Panc1 (cell line): ENCODE measurements around the gene CDKN2B-AS1. TPM values are rescaled to one million over a fixed set of nuclear protein-coding genes. Genes with fewer than 3 reads are reported as not detected.

Experiments
- ATAC-seq: fragments of 200-7000 bp; cut with Tn5 transposase; 2 replicates; pipeline ENCODE4 v1.9.1; 2020; ENCODE audit warnings: mild to moderate bottlenecking, moderate library complexity
- BruUV-seq: library from RNA; stranded (reverse); fragments of 400-500 nt; replicated peaks from 2 replicates; lab custom pipeline; 2021; lab: Mats Ljungman, UMichigan
- CTCF ChIA-PET: fragments of 300-600 bp; sonication (Branson Sonifier 250); formaldehyde crosslinking; loops from one replicate; lab custom pipeline; 2022; ENCODE audit warnings: antibody characterized with exemption; lab: Charles Lee
- POLR2A ChIA-PET: fragments of 300-600 bp; sonication (Branson Sonifier 250); formaldehyde crosslinking; loops from one replicate; lab custom pipeline; 2022; ENCODE audit warnings: antibody characterized with exemption; lab: Charles Lee
- DNase-seq: peaks from one replicate; pipeline ENCODE4 v3.0.0-alpha.2; 2010; ENCODE audit warnings: low read depth, low spot score
- H3K27ac ChIP-seq: 2 replicates; pipeline ENCODE4 v1.5.1; 2011; ENCODE audit warnings: mild to moderate bottlenecking, low read length, inconsistent platforms
- H3K27me3 ChIP-seq: fragments of 200-500 bp; sonication (Bioruptor generic); 2 replicates; pipeline ENCODE4 v1.6.0; 2014; ENCODE audit warnings: low read length, inconsistent platforms; ENCODE audit not compliant: control insufficient read depth, insufficient read depth
- H3K36me3 ChIP-seq: fragments of 200-500 bp; sonication (Bioruptor generic); 2 replicates; pipeline ENCODE4 v1.5.1; 2014; ENCODE audit warnings: inconsistent platforms, mild to moderate bottlenecking, low read length, moderate library complexity; ENCODE audit not compliant: control insufficient read depth, insufficient read depth
- H3K4me1 ChIP-seq: 2 replicates; pipeline ENCODE4 v1.5.1; 2011; ENCODE audit warnings: inconsistent platforms, mild to moderate bottlenecking, low read length, moderate library complexity; ENCODE audit not compliant: control insufficient read depth, insufficient read depth
- H3K4me3 ChIP-seq, 2 experiments: 2 replicates each; pipeline ENCODE4 v1.5.1; 2011 to 2012; ENCODE audit warnings: low read depth in 2 of 2, low read length in 2 of 2, mild to moderate bottlenecking in 2 of 2, inconsistent platforms in 1 of 2, moderate library complexity in 1 of 2
- H3K9me3 ChIP-seq: fragments of 200-500 bp; sonication (Bioruptor generic); 2 replicates; pipeline ENCODE4 v1.5.1; 2014; ENCODE audit warnings: low read depth, mild to moderate bottlenecking, inconsistent platforms, low read length, moderate library complexity; ENCODE audit not compliant: control insufficient read depth, insufficient read depth
- POLR2AphosphoS5 ChIP-seq: IDR thresholded peaks from 2 replicates; pipeline ENCODE4 v1.6.1; 2012; ENCODE audit warnings: mild to moderate bottlenecking, low read depth, low read length, moderate library complexity
- SIN3A ChIP-seq: IDR thresholded peaks from 2 replicates; pipeline ENCODE4 v1.6.1; 2012; ENCODE audit warnings: low read depth, mild to moderate bottlenecking, low read length, moderate library complexity, borderline replicate concordance; ENCODE audit not compliant: insufficient read depth
- TCF7L2 ChIP-seq: IDR thresholded peaks from 2 replicates; pipeline ENCODE4 v1.6.1; 2011; ENCODE audit warnings: mild to moderate bottlenecking, low read depth, low read length, inconsistent platforms
- in situ Hi-C: cut with HindIII; loops from 2 replicates; pipeline ENCODE4 v1.10.0; 2016; ENCODE audit warnings: low sequenced_read_pairs, low pct_unique_long_range_greater_than_20kb
- intact Hi-C: fragments of 100-400 bp; cut with micrococcal nuclease; formaldehyde crosslinking; loops from one replicate; pipeline ENCODE4 v1.10.0; 2022; ENCODE audit not compliant: unreplicated experiment
- total RNA-seq: library from RNA; stranded (reverse); gene quantifications from one replicate; pipeline ENCODE4 v1.2.1, GENCODE V29; 2021; ENCODE audit not compliant: unreplicated experiment
- TF ChIP-seq, protein P1 (sequence below), 2 experiments: IDR thresholded peaks; 2 replicates each; pipeline ENCODE4 v1.6.1; 2011 to 2012; ENCODE audit warnings: low read depth in 2 of 2, control low read depth in 1 of 2, low read length in 1 of 2, mild to moderate bottlenecking in 1 of 2, moderate library complexity in 1 of 2; ENCODE audit not compliant: insufficient read depth in 1 of 2
- TF ChIP-seq, protein P2 (sequence below): fragments of 450-650 bp; IDR thresholded peaks from 2 replicates; pipeline ENCODE4 v1.5.1; 2017; ENCODE audit warnings: mild to moderate bottlenecking

The CDKN2B-AS1 gene
- total RNA-seq, 1 experiment from 2014 or later: not detected

DNA sequence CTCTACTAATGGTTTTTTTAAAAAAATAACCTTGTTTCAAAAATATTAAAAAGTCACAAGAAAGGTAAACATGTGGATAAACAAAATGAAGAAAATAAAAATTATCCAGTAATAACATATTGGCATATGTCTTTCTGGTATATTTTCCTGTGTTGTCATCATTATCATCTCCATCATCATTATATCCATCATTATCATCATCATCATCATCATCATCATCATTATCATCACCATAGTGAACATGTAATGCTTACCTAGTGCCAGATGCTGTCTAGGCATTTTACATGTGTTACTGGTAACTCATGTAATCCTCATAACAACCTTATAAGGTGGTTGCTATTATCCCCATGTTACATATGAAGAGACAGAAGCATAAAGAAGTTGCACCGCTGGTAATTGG is 126.0 kb downstream of the CDKN2B-AS1 start:
- ATAC-seq (no peak), DNase-seq (no peak)
- BruUV-seq: no TSS peak
- no peaks in the 10 kb centered on the region for H3K27me3 ChIP-seq
- in situ Hi-C loops: no loop called here
- no peaks in the 10 kb centered on the region for H3K4me1 ChIP-seq
- H3K4me3 ChIP-seq: no peak overlapping the region
- TF ChIP-seq, protein P1, sequence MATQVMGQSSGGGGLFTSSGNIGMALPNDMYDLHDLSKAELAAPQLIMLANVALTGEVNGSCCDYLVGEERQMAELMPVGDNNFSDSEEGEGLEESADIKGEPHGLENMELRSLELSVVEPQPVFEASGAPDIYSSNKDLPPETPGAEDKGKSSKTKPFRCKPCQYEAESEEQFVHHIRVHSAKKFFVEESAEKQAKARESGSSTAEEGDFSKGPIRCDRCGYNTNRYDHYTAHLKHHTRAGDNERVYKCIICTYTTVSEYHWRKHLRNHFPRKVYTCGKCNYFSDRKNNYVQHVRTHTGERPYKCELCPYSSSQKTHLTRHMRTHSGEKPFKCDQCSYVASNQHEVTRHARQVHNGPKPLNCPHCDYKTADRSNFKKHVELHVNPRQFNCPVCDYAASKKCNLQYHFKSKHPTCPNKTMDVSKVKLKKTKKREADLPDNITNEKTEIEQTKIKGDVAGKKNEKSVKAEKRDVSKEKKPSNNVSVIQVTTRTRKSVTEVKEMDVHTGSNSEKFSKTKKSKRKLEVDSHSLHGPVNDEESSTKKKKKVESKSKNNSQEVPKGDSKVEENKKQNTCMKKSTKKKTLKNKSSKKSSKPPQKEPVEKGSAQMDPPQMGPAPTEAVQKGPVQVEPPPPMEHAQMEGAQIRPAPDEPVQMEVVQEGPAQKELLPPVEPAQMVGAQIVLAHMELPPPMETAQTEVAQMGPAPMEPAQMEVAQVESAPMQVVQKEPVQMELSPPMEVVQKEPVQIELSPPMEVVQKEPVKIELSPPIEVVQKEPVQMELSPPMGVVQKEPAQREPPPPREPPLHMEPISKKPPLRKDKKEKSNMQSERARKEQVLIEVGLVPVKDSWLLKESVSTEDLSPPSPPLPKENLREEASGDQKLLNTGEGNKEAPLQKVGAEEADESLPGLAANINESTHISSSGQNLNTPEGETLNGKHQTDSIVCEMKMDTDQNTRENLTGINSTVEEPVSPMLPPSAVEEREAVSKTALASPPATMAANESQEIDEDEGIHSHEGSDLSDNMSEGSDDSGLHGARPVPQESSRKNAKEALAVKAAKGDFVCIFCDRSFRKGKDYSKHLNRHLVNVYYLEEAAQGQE (IDR thresholded peaks at IDR 0.05; ENCODE audit: insufficient read depth in 1 of 2, low read depth in 2 of 2, low read length in 1 of 2): no peak
- TF ChIP-seq, protein P2, sequence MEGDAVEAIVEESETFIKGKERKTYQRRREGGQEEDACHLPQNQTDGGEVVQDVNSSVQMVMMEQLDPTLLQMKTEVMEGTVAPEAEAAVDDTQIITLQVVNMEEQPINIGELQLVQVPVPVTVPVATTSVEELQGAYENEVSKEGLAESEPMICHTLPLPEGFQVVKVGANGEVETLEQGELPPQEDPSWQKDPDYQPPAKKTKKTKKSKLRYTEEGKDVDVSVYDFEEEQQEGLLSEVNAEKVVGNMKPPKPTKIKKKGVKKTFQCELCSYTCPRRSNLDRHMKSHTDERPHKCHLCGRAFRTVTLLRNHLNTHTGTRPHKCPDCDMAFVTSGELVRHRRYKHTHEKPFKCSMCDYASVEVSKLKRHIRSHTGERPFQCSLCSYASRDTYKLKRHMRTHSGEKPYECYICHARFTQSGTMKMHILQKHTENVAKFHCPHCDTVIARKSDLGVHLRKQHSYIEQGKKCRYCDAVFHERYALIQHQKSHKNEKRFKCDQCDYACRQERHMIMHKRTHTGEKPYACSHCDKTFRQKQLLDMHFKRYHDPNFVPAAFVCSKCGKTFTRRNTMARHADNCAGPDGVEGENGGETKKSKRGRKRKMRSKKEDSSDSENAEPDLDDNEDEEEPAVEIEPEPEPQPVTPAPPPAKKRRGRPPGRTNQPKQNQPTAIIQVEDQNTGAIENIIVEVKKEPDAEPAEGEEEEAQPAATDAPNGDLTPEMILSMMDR: no peak
- TF ChIP-seq SIN3A (no peak), TCF7L2 (no peak), POLR2AphosphoS5 (no peak)
- no peak overlapping the region for H3K27ac ChIP-seq
- ChIA-PET POLR2A (no interaction called here), CTCF (no interaction called here)
- H3K36me3 ChIP-seq: no peaks in the 10 kb centered on the region
- intact Hi-C loops: no loop called here
- H3K9me3 ChIP-seq: no peaks in the 10 kb centered on the region

DNA sequence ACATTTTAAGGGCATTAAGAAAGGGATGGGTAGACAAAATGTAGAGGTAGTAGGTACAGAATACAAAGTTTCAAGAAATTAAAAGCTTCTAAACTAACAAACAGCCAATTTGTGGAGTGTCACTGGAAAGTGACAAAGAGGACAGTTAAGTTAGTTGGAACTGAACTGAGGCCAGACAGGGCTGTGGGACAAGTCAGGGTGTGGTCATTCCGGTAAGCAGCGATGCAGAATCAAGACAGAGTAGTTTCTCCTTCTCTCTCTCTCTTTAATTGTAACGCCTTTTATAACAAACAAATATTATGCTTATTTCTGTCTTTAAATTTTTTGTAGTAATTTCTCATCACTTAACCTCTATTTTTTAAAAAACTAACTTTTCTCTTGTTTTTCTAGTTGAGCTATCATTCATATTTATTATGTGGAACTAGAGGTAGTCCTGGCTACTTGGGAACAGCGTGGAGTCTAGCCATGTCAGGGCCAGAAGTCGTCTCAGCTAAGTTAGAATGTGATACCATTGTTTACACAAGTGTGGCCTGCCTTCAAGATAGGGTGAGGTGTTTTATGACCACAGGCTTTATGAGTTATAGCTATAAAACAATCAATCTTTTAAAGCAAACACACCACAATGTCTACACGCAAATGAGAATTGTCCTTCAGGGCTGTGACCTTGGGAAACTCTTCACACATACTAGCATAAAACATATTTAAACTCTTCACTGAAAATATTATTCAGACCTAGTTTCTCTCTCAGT is 129.8 kb downstream of the CDKN2B-AS1 start:
- Histone ChIP-seq H3K4me3 (no peak overlapping the region), H3K27ac (no peak overlapping the region), H3K36me3 (no peaks in the 10 kb centered on the region; the same call in 1 of the 2 replicates), H3K4me1 (no peaks in the 10 kb centered on the region), H3K9me3 (no peaks in the 10 kb centered on the region), H3K27me3 (no peaks in the 10 kb centered on the region)
- intact Hi-C loops (no loop called here), in situ Hi-C loops (no loop called here)
- ChIA-PET POLR2A (no interaction called here), CTCF (no interaction called here)
- DNase-seq (no peak), ATAC-seq (no peak)
- BruUV-seq: no TSS peak
- TF ChIP-seq, protein P2: no peak
- no peak for TF ChIP-seq TCF7L2
- no peak for TF ChIP-seq SIN3A
- TF ChIP-seq POLR2AphosphoS5: no peak
- TF ChIP-seq, protein P1 (IDR thresholded peaks at IDR 0.05; ENCODE audit: insufficient read depth in 1 of 2, low read depth in 2 of 2, low read length in 1 of 2): no peak
